Measurements from ENCODE around the gene WASF3. TPM values are rescaled to one million over a fixed set of nuclear protein-coding genes. Genes with fewer than 3 reads are reported as not detected.

The WASF3 gene
- total and polyA plus RNA-seq, 2 of the 13 experiments (the other 11 are each of a cell fraction or from before 2014, with no cell fraction given): 10.4 to 17.2 TPM

GRCh38 chr13:26678330-26678729, 120.8 kb downstream of the WASF3 start:
- Histone ChIP-seq H3K27me3 (ENCODE audit: control insufficient read depth in 1 of 2, insufficient read depth in 2 of 2, low read length in 2 of 2) (peaks cover 0 to 6% of the 10 kb centered on the region in 2 experiments; a peak in 2 of 5 replicates), H3K36me3 (replicated peaks in 1 of 2; ENCODE audit: control insufficient read depth in 1 of 2, insufficient read depth in 2 of 2, low read length in 2 of 2) (peaks cover 4 to 15% of the 10 kb centered on the region in 2 experiments; a peak in 4 of 5 replicates), H4K20me1 (ENCODE audit: insufficient read depth, low read length) (no peaks in the 10 kb centered on the region), H2AFZ (ENCODE audit: low read length) (no peak overlapping the region), H3K4me3 (replicated peaks in 1 of 3; ENCODE audit: insufficient read depth in 1 of 3, low read depth in 2 of 3, low read length in 3 of 3) (no peak overlapping the region), H3K9me3 (ENCODE audit: low read length) (no peaks in the 10 kb centered on the region), H3K27ac (ENCODE audit: extremely low read length, insufficient read depth, low read length) (no peak overlapping the region), H3K4me2 (ENCODE audit: low read depth, low read length) (no peak overlapping the region), H3K4me1 (ENCODE audit: insufficient read depth, low read length) (no peaks in the 10 kb centered on the region), H3K79me2 (ENCODE audit: insufficient read depth, low read length) (no peaks in the 10 kb centered on the region), H3K9ac (ENCODE audit: insufficient read depth, low read depth, low read length) (no peak overlapping the region)
- intact Hi-C loops (cut with micrococcal nuclease; ENCODE audit: unreplicated experiment) (no loop called here), in situ Hi-C loops (cut with HindIII; ENCODE audit: extremely low pct_ligation_motif_present, low pct_unique_long_range_greater_than_20kb) (no loop called here)
- FAIRE-seq (no peak), ATAC-seq (no peak), DNase-seq (ENCODE audit: low spot score) (no peak)
- ChIA-PET CTCF (ENCODE audit: low intra/inter-chr PET ratio, low total read pairs) (no interaction called here), POLR2A (no interaction called here)
- TF ChIP-seq CEBPB (IDR thresholded peaks at IDR 0.05; ENCODE audit: borderline replicate concordance, low read depth, low read length) (peak; percentile 56; the same call in 1 of the 2 replicates), MAFF (IDR thresholded peaks at IDR 0.05; ENCODE audit: low read depth, low read length) (no peak)
- no TSS peak for BruUV-seq (replicated peaks)
- WGBS (ENCODE audit: low lambda C conversion rate): 73% methylated on average over 5 of the region's 5 CpGs

- no peak overlapping the region for H3K4me3 ChIP-seq (replicated peaks in 1 of 3; ENCODE audit: insufficient read depth in 1 of 3, low read depth in 2 of 3, low read length in 3 of 3)
- no peaks in the 10 kb centered on the region for H3K79me2 ChIP-seq (ENCODE audit: insufficient read depth, low read length)
- peaks cover 0 to 6% of the 10 kb centered on the region in 2 experiments; a peak in 2 of 5 replicates for H3K27me3 ChIP-seq (ENCODE audit: control insufficient read depth in 1 of 2, insufficient read depth in 2 of 2, low read length in 2 of 2)
- H3K9ac ChIP-seq (ENCODE audit: insufficient read depth, low read depth, low read length): no peak overlapping the region
- CTCF ChIA-PET (ENCODE audit: low intra/inter-chr PET ratio, low total read pairs): no interaction called here
- no peak overlapping the region for H3K4me2 ChIP-seq (ENCODE audit: low read depth, low read length)
- DNase-seq (ENCODE audit: low spot score) (no peak), ATAC-seq (peak; percentile 63), FAIRE-seq (no peak)
- POLR2A ChIA-PET: no interaction called here
- in situ Hi-C loops (cut with HindIII; ENCODE audit: extremely low pct_ligation_motif_present, low pct_unique_long_range_greater_than_20kb) (no loop called here), intact Hi-C loops (cut with micrococcal nuclease; ENCODE audit: unreplicated experiment) (no loop called here)
- no peak overlapping the region for H3K27ac ChIP-seq (ENCODE audit: extremely low read length, insufficient read depth, low read length)
- TF ChIP-seq ZIK1 (CRISPR knock-in tag; IDR thresholded peaks at IDR 0.05; ENCODE audit: borderline replicate concordance, low read depth) (no peak), ZNF556 (CRISPR knock-in tag; IDR thresholded peaks at IDR 0.05; ENCODE audit: borderline replicate concordance) (no peak)
- H2AFZ ChIP-seq (ENCODE audit: low read length): no peak overlapping the region
- 71% methylated on average over 17 of the region's 17 CpGs for WGBS (ENCODE audit: low lambda C conversion rate)
- peaks cover 4 to 16% of the 10 kb centered on the region in 2 experiments; a peak in 4 of 5 replicates for H3K36me3 ChIP-seq (replicated peaks in 1 of 2; ENCODE audit: control insufficient read depth in 1 of 2, insufficient read depth in 2 of 2, low read length in 2 of 2)
- no peaks in the 10 kb centered on the region for H4K20me1 ChIP-seq (ENCODE audit: insufficient read depth, low read length)
- H3K4me1 ChIP-seq (ENCODE audit: insufficient read depth, low read length): no peaks in the 10 kb centered on the region
- H3K9me3 ChIP-seq (ENCODE audit: low read length): no peaks in the 10 kb centered on the region
- BruUV-seq (replicated peaks): no TSS peak
Measured at GRCh38 chr13:26678796-26679195, 121.3 kb downstream of the WASF3 start.

Measured in HepG2 (cell line).